GM18868 (cell line): ENCODE results near the gene HPS1.

Experiments
- ATAC-seq: cut with Tn5 transposase; IDR thresholded peaks from one replicate; pipeline ENCODE4 v1.9.1; 2021; ENCODE audit warnings: mild to moderate bottlenecking, moderate library complexity; ENCODE audit not compliant: unreplicated experiment

Gene HPS1

DNA sequence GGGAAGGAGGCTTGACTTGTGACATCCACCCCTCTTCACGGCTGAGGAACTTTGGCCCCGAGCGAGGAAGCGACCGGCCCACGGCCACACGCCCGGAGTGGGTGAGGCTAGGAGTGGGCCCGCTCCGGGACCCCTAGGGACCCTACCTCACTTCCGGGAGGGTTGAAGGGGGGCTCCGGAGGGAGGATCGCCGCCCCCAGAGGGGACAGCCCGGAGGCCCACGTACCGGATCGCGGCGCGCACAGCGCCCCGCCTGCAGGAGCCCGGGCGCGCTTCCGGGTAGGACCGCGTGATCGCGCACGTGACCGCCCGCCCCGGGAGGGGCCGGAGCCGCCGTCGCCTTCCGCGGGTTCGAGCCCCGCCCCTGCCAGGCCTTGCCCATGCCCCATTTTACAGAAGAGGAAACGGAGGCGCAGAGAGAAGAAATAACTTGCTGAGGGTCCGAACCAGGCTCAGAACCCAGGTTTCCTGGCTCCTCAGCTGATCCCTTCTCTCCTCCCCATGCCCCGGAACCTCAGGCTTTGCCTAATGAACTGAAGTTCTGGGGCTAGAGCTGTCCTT lies at the start of gene HPS1:
Gene HPS1, minus strand, starts transcription at position 275 of the 561 bp plus-strand sequence. CDS start 3,695 bp downstream, outside the sequence.
- peak; percentile 88 for ATAC-seq

DNA sequence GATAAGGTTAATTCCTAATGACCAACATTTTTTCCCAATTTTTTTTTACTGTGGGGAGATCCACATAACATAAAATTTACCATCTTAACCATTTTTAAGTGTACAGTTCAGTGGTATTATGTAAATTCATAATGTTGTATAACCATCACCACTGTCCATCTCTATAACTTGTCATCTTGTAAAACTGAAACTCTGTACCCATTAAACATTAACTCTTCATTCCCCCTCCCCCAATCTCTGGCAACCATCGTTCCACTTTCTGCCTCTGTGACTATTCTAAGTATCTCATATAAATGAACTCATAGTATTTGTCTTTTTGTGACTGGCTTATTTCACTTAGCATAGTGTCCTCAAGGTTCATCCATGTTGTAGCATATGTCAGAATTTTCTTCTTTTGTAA lies 46.0 kb upstream of the HPS1 start:
- no peak for ATAC-seq

DNA sequence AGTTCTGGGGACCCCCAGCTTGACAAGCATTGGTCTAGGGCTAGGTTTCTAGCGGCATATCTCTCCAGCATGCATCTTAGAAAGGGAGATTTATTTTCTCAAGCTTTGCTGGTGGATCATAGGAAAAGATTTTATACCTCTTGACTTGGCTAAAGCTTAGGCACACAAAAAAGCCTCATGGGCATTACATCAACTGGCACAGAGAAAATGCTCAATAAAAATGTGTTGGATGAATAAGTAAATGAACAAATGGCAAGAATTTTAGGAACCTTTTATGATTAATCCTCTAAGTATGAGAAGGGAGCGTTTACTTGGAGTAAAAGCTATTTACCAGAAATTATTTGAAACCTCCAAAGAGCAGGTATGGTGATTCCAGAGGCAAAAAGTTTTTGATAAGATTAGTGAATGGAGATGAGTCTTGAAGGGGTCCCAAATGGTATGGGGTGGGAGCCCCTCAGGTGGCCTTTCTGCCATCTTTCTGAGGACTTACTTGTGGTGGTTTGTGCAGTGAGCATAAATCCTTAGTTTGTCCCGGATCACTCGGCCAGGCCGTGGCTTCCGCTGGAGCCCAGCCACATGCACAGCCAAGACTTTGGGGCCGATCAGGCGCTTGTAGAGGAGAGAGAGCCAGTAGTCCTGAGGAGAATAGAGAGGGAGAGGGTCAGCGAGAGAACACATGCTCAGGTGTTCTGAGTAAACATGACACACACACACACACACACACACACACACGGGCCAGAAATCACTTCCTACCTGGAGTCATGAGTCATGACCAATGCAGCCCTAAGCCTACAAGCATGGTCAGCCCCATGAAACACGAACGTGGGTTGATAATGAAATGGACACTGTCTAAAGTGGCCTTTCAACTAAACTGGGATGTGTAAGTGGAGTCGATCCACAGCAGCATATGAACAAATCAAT lies 43.1 kb upstream of the HPS1 start:
- ATAC-seq = no peak

DNA sequence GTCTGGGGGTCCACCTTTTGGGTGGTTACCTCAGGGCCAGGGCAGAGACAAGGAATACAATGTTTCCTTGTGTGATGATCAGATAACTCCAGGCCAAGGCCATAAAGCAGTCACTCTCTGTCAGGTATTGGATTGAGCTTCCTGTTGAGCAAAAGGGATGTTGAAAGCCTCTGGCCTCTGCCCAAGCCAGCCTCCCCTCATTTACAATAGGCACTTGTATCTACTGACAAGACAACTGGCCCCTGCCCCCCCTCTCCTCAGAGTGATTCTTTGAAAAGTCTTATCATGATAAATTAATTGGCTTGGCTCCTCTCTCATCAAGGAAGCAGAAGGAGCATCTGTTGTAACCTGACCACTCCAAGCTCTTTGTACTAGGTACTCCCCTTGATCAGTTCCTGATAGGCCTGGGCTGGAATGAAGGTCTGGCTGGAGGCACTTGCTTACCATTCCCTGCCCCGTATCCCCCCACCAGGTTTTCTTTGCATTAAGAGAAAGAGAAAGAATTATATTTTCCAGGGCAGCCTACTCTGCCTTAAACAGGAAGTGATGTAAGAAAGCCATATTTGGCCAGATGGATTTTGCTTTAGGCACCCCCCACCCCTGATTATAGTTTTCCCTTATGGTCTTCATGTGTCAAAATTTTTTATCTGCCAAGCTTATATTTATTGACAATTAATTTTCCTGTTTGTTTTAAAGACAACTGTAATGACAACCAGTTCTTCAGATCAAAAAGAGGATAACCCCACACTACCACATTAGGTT lies 42.1 kb upstream of the HPS1 start:
- no peak for ATAC-seq

DNA sequence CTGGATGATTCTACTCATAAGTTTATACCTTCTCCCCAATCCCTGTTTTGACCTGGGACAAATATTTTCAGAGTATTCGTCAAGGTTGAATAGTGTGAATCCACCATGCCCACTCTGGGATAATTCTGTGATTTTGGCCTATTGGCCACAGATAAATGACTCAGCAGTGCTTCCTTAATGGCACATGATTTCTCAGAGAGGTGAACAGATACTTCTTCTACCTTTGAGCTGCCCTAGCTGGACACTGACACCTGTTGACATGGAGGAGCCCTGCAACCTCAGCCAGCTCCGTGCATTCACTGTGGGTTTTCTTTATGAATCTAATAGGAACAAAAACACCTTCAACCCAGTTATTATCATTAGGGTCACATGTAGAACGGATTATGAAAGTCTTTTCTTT lies 40.9 kb upstream of the HPS1 start:
- ATAC-seq = no peak

DNA sequence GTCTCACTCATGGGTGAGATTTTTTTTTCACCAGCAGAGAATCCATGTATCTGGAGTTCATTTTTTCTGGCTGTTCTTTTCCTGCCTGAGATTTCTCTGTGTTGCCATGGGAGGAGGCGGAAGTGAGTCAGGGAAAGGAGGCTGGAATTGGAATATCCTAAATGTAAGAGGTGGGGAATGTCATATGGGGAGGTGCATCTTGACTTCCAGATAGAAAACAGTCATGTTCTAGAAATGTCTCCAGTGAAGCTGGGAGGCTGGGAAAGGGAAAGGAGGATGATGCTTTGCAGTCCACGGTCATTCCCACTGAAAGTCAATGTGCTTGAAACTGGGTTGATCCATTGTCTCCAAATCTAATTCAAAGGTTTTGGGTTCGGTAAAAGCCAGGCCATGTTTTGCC lies 39.7 kb upstream of the HPS1 start:
- ATAC-seq = no peak

DNA sequence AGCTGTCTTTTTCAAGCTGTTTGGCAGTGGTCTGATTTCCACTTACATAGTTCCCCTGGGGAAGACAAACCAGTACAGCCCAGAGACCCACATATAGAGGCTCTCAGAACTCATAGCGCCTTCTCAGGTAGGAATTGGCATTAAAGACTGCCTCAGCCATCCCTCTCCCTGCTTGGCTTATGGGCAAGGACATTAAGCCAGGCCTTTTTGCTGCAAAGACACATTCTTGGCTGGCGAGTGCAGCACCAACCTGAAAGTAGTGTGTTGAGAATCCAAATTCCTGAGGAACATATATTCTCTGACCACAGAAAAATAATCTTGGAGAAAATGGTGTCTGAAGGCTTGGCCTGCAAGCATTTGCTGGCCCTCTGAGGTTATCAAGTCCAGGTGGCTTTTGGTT lies 39.2 kb upstream of the HPS1 start:
- ATAC-seq = no peak

DNA sequence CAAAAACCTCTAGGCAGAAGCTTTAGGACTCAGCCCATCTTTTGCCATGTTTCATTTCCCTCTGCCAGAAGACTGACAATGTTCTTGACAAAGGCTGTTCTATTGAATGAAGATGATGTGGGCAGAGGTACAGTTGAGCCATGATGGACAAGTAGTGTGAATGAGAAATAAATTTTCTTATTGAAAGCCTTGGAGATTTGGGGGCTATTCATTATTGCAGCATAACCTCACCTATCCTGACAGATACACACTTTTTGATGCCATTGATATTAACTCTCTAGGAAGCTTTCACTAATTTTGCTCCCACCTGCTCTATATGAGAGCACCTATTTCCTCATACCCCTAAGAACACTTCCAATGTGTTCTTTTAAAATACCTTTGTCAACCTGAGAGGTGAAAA lies 36.9 kb upstream of the HPS1 start:
- no peak for ATAC-seq

DNA sequence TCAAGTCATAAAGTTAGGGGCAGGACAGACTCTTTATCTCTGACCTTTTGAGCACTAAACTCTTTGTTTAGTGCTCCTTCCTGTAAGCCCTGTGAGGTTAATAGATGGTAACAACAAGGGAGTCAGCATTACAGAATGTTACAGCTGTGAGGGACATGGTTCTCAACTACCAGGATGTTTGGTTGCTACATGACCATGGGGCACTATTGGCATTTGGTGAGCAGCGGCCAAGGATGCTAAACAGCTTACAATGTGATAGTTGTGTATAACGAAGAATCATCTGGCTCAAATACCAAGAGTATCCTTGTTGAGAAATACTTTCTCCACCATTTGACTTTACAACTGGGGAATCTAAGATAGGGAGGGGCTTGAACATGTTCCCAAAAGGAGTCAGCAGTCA lies 35.4 kb upstream of the HPS1 start:
- no peak for ATAC-seq

DNA sequence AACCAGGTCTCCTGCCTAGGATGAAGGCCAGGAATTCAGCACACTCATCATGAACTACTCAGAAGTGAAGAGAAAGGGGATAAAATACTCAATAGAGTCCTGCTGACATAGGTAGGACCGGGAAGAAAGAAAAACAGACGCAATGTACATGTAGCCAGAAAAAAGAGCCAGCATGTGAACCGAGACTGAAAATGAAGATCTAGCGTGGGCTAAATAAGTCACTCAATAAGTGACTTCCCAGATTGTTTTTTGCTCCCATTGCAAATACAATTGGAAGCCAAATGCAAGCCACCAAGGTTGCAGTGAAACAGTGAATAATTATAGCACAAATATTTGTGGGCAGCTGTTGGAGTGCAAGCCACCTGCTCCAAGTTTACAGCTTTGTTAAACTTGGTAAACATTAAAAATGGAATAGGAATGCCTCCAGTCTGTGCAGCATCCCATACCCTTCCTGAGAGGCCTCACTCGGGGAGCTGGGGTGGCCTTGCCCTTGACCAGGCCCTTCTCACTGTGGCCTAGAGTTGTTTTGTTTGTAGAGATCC lies 34.7 kb upstream of the HPS1 start:
- ATAC-seq = no peak

DNA sequence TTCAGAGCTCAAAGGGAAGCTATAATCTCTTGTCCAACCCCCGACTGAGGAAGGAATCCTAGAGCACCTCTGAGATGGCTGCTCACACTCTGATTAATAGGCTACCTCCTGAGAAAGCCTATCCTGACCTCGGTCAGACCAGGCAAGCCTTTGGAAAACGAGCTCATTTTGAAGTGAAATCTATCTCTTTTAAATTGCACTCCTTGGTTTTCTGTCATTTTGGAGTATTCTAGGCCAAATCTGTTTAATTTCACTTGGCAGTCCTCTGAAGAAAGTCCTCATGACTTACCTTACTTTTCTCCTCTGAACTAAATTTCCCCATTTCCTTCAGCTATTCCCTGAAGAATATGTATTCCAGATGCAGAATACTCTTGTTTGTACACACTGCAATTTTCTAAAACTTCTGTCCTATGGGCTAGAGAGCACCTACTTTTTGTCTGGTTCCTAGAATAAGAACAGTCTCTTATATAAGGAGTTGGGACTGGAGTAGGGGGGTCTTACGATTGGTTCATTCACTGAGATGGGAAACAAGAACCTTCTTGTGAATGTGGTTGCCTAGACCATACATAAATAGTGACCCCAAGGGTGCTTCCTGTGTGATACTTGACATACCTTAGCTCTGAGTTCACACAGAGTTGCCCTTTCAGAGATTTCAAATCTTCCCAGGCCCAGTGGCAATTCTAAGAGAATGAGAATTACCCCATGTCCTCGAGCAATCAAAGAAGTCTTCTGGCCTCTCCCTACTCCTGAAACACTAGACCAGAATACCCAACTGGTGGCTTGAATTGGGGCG lies 31.9 kb upstream of the HPS1 start:
- ATAC-seq = no peak

DNA sequence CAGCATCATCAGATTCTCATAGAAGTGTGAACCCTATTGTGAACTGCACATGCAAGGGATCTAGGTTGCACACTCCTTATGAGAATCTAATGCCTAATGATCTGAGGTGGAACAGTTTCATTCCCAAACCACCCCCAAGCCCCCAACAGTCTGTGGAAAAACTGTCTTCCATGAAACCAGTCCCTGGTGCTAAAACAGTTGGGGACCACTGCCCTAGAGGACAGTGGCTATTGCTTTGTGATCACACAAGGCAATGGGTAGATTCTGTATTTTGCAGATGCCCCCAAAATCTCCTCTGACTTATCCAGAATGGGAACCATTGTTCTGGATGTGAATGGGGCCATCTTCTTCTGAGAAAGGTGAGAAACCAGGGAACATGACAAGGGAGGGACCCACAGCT lies 31.1 kb upstream of the HPS1 start:
- ATAC-seq = no peak

DNA sequence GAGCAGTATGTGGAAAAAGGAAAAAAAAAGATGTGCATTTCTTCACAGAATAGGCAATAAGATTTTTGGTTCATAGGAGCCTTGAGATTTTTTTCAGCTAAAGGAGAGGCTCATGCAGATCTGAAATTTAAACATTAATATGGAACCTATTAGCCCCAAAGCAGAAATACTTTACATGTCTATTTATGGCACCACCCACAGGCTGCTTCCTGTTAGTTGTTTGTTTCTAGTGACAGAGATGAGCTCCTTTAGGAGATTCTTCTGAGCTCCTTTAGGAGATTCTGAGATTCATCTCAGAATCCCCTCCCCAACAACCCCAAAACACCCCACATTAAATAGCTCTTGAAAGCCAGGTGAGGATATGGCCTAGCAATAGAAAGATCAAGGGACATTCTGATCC lies 27.9 kb upstream of the HPS1 start:
- peak; percentile 49 for ATAC-seq

DNA sequence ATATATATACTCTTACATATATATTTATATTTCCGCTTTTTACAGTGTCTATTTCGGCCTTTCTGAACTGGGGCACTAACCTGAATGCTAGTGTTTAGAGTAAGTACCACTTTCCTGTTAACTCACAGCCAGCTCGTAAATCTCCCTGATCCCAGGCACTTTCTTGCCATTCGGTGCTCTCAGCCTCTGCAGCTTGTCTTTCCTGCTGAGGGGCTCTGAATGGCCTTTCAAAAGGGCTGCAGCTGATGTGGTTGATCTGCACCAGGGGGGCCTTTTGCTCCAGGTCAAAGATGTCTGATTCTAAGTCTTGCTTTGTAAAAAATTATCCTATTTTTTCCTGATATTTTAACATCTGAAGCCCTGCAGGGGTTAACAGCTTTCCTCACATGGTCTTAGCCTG lies 25.5 kb upstream of the HPS1 start:
- no peak for ATAC-seq

DNA sequence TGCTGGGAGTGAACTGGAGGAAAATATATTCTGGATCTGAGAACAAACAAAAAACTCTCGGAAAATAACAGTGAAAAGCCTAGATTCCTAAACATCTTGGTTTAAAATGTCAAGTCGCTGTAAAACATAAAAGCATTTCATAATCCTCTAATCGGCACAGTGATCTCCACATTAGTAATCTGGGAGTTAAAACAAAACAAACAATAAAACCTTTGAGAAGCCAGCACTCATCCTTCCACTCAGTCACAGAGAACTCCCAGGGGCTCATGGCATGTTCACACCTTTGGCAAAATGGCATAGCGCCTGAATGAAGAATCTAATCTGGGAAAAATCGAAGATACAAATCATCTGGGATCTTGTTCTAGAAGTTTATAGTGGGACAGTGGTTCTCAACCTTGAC lies 24.1 kb upstream of the HPS1 start:
- ATAC-seq = no peak

DNA sequence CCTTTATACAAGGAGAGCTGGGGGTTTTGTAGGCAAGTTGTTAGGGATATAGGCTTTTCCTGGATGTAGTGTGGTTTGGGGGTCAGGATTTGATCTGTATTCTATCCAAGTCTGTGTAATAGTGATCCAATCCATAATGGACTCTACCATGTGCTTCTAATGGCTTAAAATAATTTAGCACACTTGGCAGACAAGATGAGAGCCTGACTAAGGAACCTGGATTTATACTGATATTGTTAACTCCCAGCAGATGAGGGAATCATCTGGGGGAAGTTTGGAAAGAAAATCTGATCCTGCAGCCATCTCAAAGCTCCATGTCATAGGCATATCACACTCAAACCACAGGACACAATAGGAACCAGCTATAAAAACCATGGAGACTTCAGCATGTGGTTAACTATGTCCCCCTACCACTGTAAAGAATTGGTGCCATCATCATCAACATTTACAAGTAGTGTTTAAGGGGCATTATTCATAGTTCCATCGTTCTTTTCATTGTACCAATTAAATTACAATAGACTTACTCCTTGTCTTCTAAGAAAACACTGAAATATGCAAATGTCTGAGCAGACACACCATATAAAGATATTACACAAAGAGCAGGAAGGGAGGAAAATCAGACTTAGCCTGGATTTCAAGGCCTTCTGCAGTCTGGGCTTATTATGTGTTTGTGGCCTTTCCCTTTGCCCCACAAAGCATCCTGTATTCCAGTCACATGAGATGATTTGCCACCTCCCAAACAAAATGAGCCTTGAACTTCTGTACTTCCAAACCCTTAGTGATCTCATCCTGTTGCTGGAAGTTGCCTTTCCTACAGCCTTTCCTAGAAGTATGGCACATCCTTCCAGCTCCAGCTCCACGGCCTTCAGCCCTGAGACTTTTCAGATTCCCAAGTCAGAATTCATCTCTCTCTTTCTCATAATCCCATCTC lies 22.5 kb upstream of the HPS1 start:
- ATAC-seq = no peak

DNA sequence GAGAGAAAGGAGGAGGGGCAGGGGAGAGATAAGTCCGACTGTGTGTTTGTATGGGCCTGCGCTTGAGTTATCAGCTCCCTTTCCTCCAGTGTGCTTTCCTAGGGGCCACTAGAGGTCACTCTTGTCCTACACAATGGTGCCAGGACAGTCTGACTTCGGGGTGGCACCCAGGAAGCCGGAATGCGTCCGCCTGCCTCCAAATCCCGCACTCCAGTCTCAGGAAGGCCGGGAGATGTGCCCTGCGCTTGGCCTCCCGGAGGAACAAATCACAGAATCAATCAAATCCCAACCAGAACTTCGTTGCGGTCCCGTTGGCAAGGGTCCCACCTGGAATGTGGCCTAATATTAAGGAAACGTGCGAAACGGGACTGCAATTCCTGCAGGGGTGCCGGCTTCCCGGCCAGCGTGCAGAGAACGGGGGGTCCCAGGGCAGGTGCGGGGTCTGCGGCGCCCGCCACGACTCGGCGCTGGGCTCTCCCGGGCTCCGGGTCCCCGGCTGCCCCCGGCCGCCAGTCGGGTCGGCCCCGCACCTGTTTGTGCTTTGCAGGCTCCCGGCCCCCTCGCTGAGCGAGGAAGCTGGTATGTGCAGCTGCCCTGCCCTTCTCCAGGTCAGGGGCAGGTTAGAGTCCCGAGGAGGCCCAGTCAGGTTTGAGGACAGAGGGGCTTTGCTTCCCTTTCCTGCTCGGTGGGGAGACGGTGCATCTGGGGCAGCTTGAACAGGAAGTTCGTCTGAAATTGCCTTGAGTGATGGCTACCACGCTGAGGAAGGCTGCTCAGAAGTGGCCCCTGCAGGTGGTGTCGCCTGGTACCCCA lies 21.0 kb upstream of the HPS1 start:
- ATAC-seq = peak; percentile 97

DNA sequence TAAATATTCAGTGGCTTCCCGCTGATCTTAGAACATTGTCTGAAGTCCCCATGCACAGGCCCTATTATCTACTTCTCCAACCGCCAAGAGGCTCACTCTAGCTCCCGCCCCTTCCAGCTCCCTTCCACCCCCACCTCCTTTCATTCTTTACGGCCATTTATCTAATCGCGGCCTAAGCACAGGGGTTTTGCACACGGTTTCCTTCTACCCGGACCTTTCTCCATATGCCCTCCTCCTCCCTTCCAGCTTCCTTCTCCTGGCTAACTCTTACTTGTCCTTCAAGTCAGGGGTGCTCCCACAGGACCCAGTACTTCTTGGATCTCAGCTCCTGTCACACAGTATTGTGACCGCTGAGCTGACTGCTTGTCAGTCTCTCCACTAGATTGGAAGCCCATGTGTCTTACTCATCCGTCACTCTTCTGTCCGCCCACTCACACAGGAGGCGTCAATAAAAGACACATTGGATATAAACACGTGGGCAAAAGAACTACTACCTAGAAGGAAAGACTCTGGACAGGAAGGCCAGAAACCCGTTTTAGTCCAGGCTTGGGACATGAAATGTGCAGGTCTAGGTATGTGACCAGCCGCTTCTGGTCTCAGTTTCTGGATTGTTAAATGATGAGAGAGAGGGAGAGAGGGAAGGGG lies 20.2 kb upstream of the HPS1 start:
- no peak for ATAC-seq
